ENCODE measurements around the gene ELP1.
"Not testable (repeated sequence)": the region's sequence is repeated elsewhere in the genome, so short reads cannot be mapped to it uniquely, and the experiment has no call there.

DNA sequence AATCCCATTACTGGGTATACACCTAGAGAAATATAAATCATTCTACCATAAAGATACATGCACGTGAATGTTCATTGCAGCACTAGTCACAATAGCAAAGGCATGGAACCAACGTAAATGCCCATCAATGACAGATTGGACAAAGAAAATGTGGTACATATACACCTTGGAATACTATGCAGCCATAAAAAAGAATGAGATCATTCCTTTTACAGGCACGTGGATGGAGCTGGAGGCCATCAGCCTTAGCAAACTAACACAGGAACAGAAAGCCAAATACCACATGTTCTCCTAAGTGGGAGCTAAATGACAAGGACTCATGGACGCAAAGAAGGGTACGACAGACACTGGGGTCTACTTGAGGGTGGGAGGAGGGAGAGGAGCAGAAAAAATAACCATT, 94.4 kb downstream of the ELP1 start:
- TF ChIP-seq, protein P1, sequence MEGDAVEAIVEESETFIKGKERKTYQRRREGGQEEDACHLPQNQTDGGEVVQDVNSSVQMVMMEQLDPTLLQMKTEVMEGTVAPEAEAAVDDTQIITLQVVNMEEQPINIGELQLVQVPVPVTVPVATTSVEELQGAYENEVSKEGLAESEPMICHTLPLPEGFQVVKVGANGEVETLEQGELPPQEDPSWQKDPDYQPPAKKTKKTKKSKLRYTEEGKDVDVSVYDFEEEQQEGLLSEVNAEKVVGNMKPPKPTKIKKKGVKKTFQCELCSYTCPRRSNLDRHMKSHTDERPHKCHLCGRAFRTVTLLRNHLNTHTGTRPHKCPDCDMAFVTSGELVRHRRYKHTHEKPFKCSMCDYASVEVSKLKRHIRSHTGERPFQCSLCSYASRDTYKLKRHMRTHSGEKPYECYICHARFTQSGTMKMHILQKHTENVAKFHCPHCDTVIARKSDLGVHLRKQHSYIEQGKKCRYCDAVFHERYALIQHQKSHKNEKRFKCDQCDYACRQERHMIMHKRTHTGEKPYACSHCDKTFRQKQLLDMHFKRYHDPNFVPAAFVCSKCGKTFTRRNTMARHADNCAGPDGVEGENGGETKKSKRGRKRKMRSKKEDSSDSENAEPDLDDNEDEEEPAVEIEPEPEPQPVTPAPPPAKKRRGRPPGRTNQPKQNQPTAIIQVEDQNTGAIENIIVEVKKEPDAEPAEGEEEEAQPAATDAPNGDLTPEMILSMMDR (conservative IDR thresholded peaks at IDR 0.05; ENCODE audit: low read depth, low read length): not testable (repeated sequence)
- TF ChIP-seq EZH2 (IDR thresholded peaks at IDR 0.05; ENCODE audit: low read length, unreplicated experiment): not testable (repeated sequence)

Measured in PC-3 (cell line).